ENCODE data around the gene ZC3H18. TPM values are rescaled to one million over a fixed set of nuclear protein-coding genes. Genes with fewer than 3 reads are reported as not detected.

The ZC3H18 gene
- total RNA-seq (2021) (76.4 and 78.4 TPM in 2 replicates), Bru-seq, nascent RNA (percentile 80 among the genes with signal in this experiment), BruChase-seq, experiment 1, labeled RNA remaining after a 2-hour chase (percentile 74 among the genes with signal in this experiment), BruChase-seq, experiment 2, labeled RNA remaining after a 6-hour chase (percentile 82 among the genes with signal in this experiment)
- long read RNA-seq, transcript ZC3H18-202 (19 exons, 3,211 nt) = minor isoform, 5 of 53 reads
- long read RNA-seq, transcript ZC3H18-201 (18 exons, 3,729 nt) = major isoform, 25 of 53 reads
- long read RNA-seq, partial matches to known transcripts = 15 of 53 reads
- long read RNA-seq, other reads (novel, unspliced or antisense) = 8 of 53 reads

- CTCF ChIA-PET = interaction anchor here (0.6 kb wide), 2 partner anchors 639 to 940 kb away, joined by 5 to 12 read pairs; no protein-coding TSS in a partner anchor
- BruUV-seq (replicated peaks) = no TSS peak
Observed at GRCh38 chr16:88569985-88570690, at the start of gene ZC3H18. Gene ZC3H18, plus strand, starts transcription at chr16:88570403. Its CDS starts 6,721 bp downstream, at chr16:88577124.

DNA sequence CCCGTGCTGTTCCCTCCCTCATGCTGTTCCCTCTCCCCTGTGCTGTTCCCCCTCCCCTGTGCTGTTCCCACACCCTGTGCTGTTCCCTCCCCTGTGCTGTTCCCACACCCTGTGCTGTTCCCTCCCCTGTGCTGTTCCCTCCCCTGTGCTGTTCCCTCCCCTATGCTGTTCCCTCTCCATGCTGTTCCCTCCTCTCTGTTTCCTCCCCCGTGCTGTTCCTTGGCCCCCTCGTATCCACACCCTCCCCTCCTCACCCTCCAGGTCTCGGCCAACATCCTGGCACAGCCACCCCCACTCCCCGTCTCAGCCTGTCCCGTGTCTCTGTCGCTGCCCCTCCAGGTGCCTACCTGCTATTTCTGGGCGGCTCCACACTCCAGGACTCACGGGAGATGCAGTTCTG is 48.5 kb upstream of the ZC3H18 start:
- H3K27ac ChIP-seq = no peak overlapping the region
- H4K20me1 ChIP-seq (ENCODE audit: insufficient read depth) = no peaks in the 10 kb centered on the region
- no peaks in the 10 kb centered on the region for H3K27me3 ChIP-seq (ENCODE audit: insufficient read depth, low read depth)
- no peaks in the 10 kb centered on the region for H3K9me2 ChIP-seq (ENCODE audit: insufficient read depth)
- H3K36me3 ChIP-seq (ENCODE audit: low read depth) = no peaks in the 10 kb centered on the region
- H3K4me3 ChIP-seq = no peak overlapping the region
- no peaks in the 10 kb centered on the region for H3K9me3 ChIP-seq (ENCODE audit: insufficient read depth, low read depth)
- no peak for DNase-seq
- no TSS peak for BruUV-seq (replicated peaks)
- no peaks in the 10 kb centered on the region for H3K4me1 ChIP-seq (replicated peaks; ENCODE audit: insufficient read depth)
- ChIA-PET CTCF (no interaction called here), POLR2A (ENCODE audit: unreplicated experiment) (no interaction called here)
- H3K4me2 ChIP-seq = no peak overlapping the region
- H3F3A ChIP-seq (ENCODE audit: insufficient read depth, low read depth) = no peaks in the 10 kb centered on the region
- intact Hi-C loops (cut with micrococcal nuclease; ENCODE audit: unreplicated experiment) = no loop called here
- TF ChIP-seq CTCF (conservative IDR thresholded peaks at IDR 0.05) (no peak), EZH2 (IDR thresholded peaks at IDR 0.05; ENCODE audit: low read depth) (no peak)
- H3K79me2 ChIP-seq (ENCODE audit: low read depth) = no peaks in the 10 kb centered on the region
- H2AFZ ChIP-seq = no peak overlapping the region

More at GRCh38 chr16:88569985-88570690, at the start of gene ZC3H18:
- Histone ChIP-seq H2AFZ (peak within 1 kb of the TSS; percentile 97), H3K36me3 (ENCODE audit: low read depth) (0 out of 2 replicates have a peak, but pooled peaks cover 9% of the 10 kb centered on the region), H3K27ac (no peak within 1 kb of the TSS), H3K27me3 (ENCODE audit: insufficient read depth, low read depth) (no peaks in the 10 kb centered on the region), H3K4me3 (peak within 1 kb of the TSS; percentile 95), H3K4me2 (peak within 1 kb of the TSS; percentile 97), H3K4me1 (replicated peaks; ENCODE audit: insufficient read depth) (peaks cover 18% of the 10 kb centered on the region), H3K79me2 (ENCODE audit: low read depth) (peaks cover 47% of the 10 kb centered on the region), H4K20me1 (ENCODE audit: insufficient read depth) (peaks cover 39% of the 10 kb centered on the region), H3K9me3 (ENCODE audit: insufficient read depth, low read depth) (no peaks in the 10 kb centered on the region), H3F3A (ENCODE audit: insufficient read depth, low read depth) (no peaks in the 10 kb centered on the region; the same call in none of the 2 replicates), H3K9me2 (ENCODE audit: insufficient read depth) (no peaks in the 10 kb centered on the region)
- TF ChIP-seq CTCF (conservative IDR thresholded peaks at IDR 0.05) (no peak), EZH2 (IDR thresholded peaks at IDR 0.05; ENCODE audit: low read depth) (no peak)
- intact Hi-C loops (cut with micrococcal nuclease; ENCODE audit: unreplicated experiment) = loop anchor here (1.0 to 5.0 kb wide), 3 partner anchors 619 to 793 kb away; partner anchors contain the start of genes BANP and ZNF778
- DNase-seq = peak; percentile 78 to 97
- POLR2A ChIA-PET (ENCODE audit: unreplicated experiment) = interaction anchor here (0.6 to 0.7 kb wide), 3 partner anchors 186 to 791 kb away, joined by 3 to 8 read pairs (median 4); no protein-coding TSS in a partner anchor

GRCh38 chr16:88522276-88522949 is 47.8 kb upstream of the ZC3H18 start:
- Histone ChIP-seq H3K27me3 (ENCODE audit: insufficient read depth, low read depth) (no peaks in the 10 kb centered on the region), H3K79me2 (ENCODE audit: low read depth) (no peaks in the 10 kb centered on the region), H3K4me1 (replicated peaks; ENCODE audit: insufficient read depth) (no peaks in the 10 kb centered on the region), H3K36me3 (ENCODE audit: low read depth) (no peaks in the 10 kb centered on the region), H3K4me3 (no peak overlapping the region), H3K4me2 (no peak overlapping the region), H3K27ac (no peak overlapping the region), H3K9me3 (ENCODE audit: insufficient read depth, low read depth) (no peaks in the 10 kb centered on the region), H3F3A (ENCODE audit: insufficient read depth, low read depth) (no peaks in the 10 kb centered on the region), H2AFZ (no peak overlapping the region), H4K20me1 (ENCODE audit: insufficient read depth) (no peaks in the 10 kb centered on the region), H3K9me2 (ENCODE audit: insufficient read depth) (no peaks in the 10 kb centered on the region)
- TF ChIP-seq EZH2 (IDR thresholded peaks at IDR 0.05; ENCODE audit: low read depth) (no peak), CTCF (conservative IDR thresholded peaks at IDR 0.05) (no peak)
- BruUV-seq (replicated peaks) = no TSS peak
- DNase-seq = no peak
- intact Hi-C loops (cut with micrococcal nuclease; ENCODE audit: unreplicated experiment) = no loop called here
- ChIA-PET POLR2A (ENCODE audit: unreplicated experiment) (no interaction called here), CTCF (no interaction called here)
